ENCODE data around the gene MIGA2. TPM values are rescaled to one million over a fixed set of nuclear protein-coding genes. Genes with fewer than 3 reads are reported as not detected.

Gene MIGA2
- polyA plus RNA-seq, 6 donors from 2014 or later, result 2.7 to 12.8 (median 6.2) TPM

GRCh38 chr9:129095908-129096307, 59.5 kb downstream of the MIGA2 start:
- Mint-ChIP-seq H3K36me3 (no peaks in the 10 kb centered on the region), H3K27ac (no peak overlapping the region), H3K9me3 (no peaks in the 10 kb centered on the region), H3K27me3 (no peaks in the 10 kb centered on the region), H3K4me3 (no peak overlapping the region), H3K4me1 (no peaks in the 10 kb centered on the region)
- no peak for DNase-seq
- ATAC-seq (ENCODE audit: low read depth in 2 of 2), result no peak

GRCh38 chr9:129097671-129098306, 61.4 kb downstream of the MIGA2 start:
- no peaks in the 10 kb centered on the region for H3K27me3 Mint-ChIP-seq
- peak overlapping the region in 1 of 8 donors; percentile 65 for H3K4me3 Mint-ChIP-seq
- H3K4me1 Mint-ChIP-seq, result no peaks in the 10 kb centered on the region
- ATAC-seq (ENCODE audit: low read depth in 2 of 2), result no peak
- no peaks in the 10 kb centered on the region for H3K9me3 Mint-ChIP-seq
- H3K27ac Mint-ChIP-seq, result peak overlapping the region in 1 of 6 donors; percentile 84
- H3K36me3 Mint-ChIP-seq, result no peaks in the 10 kb centered on the region
- DNase-seq, result no peak

- ATAC-seq (ENCODE audit: low read depth in 2 of 2) (no peak), DNase-seq (no peak)
- Mint-ChIP-seq H3K4me1 (no peaks in the 10 kb centered on the region), H3K36me3 (no peaks in the 10 kb centered on the region), H3K27me3 (no peaks in the 10 kb centered on the region), H3K9me3 (no peaks in the 10 kb centered on the region), H3K4me3 (no peak overlapping the region), H3K27ac (no peak overlapping the region)
Observed at GRCh38 chr9:129098328-129098727, 61.9 kb downstream of the MIGA2 start.

- ATAC-seq (ENCODE audit: low read depth in 2 of 2) (no peak), DNase-seq (no peak)
- H3K36me3 Mint-ChIP-seq, result no peaks in the 10 kb centered on the region
- peaks cover 0 to 2% (median 0%) of the 10 kb centered on the region in 7 donors for H3K9me3 Mint-ChIP-seq
- no peak overlapping the region for H3K4me3 Mint-ChIP-seq
- H3K27ac Mint-ChIP-seq, result no peak overlapping the region
- H3K27me3 Mint-ChIP-seq, result no peaks in the 10 kb centered on the region
- H3K4me1 Mint-ChIP-seq, result no peaks in the 10 kb centered on the region
Observed at GRCh38 chr9:129100383-129101169, 64.2 kb downstream of the MIGA2 start.

GRCh38 chr9:129101279-129101678, 64.9 kb downstream of the MIGA2 start:
- no peaks in the 10 kb centered on the region for H3K36me3 Mint-ChIP-seq
- no peak for DNase-seq
- H3K9me3 Mint-ChIP-seq, result peaks cover 0 to 2% (median 0%) of the 10 kb centered on the region in 7 donors
- H3K4me3 Mint-ChIP-seq, result no peak overlapping the region
- ATAC-seq (ENCODE audit: low read depth in 2 of 2), result no peak
- H3K27me3 Mint-ChIP-seq, result no peaks in the 10 kb centered on the region
- no peak overlapping the region for H3K27ac Mint-ChIP-seq
- no peaks in the 10 kb centered on the region for H3K4me1 Mint-ChIP-seq

GRCh38 chr9:129102095-129102525, 65.7 kb downstream of the MIGA2 start:
- H3K27ac Mint-ChIP-seq, result no peak overlapping the region
- no peak for DNase-seq
- peaks cover 0 to 2% (median 0%) of the 10 kb centered on the region in 7 donors for H3K9me3 Mint-ChIP-seq
- ATAC-seq (ENCODE audit: low read depth in 2 of 2), result no peak
- H3K4me3 Mint-ChIP-seq, result no peak overlapping the region
- H3K27me3 Mint-ChIP-seq, result no peaks in the 10 kb centered on the region
- H3K4me1 Mint-ChIP-seq, result no peaks in the 10 kb centered on the region
- no peaks in the 10 kb centered on the region for H3K36me3 Mint-ChIP-seq

- H3K27ac Mint-ChIP-seq, result no peak overlapping the region
- H3K4me1 Mint-ChIP-seq, result no peaks in the 10 kb centered on the region
- peaks cover 0 to 2% (median 0%) of the 10 kb centered on the region in 7 donors for H3K9me3 Mint-ChIP-seq
- peak in 1 of 2 donors; percentile 37 for ATAC-seq (ENCODE audit: low read depth in 2 of 2)
- no peaks in the 10 kb centered on the region for H3K27me3 Mint-ChIP-seq
- no peaks in the 10 kb centered on the region for H3K36me3 Mint-ChIP-seq
- DNase-seq, result no peak
- H3K4me3 Mint-ChIP-seq, result no peak overlapping the region
Observed at GRCh38 chr9:129102791-129103594, 66.6 kb downstream of the MIGA2 start.

GRCh38 chr9:129103595-129103965, 67.2 kb downstream of the MIGA2 start:
- DNase-seq, result no peak
- peaks cover 0 to 2% (median 0%) of the 10 kb centered on the region in 3 donors for H3K4me1 Mint-ChIP-seq
- no peaks in the 10 kb centered on the region for H3K27me3 Mint-ChIP-seq
- no peak overlapping the region for H3K4me3 Mint-ChIP-seq
- H3K9me3 Mint-ChIP-seq, result peaks cover 0 to 2% (median 0%) of the 10 kb centered on the region in 7 donors
- H3K27ac Mint-ChIP-seq, result no peak overlapping the region
- no peaks in the 10 kb centered on the region for H3K36me3 Mint-ChIP-seq
- ATAC-seq (ENCODE audit: low read depth in 2 of 2), result no peak

GRCh38 chr9:129104051-129104450, 67.6 kb downstream of the MIGA2 start:
- H3K27ac Mint-ChIP-seq, result no peak overlapping the region
- DNase-seq (no peak), ATAC-seq (ENCODE audit: low read depth in 2 of 2) (no peak)
- H3K4me3 Mint-ChIP-seq, result no peak overlapping the region
- peaks cover 0 to 2% (median 0%) of the 10 kb centered on the region in 7 donors for H3K9me3 Mint-ChIP-seq
- H3K27me3 Mint-ChIP-seq, result no peaks in the 10 kb centered on the region
- no peaks in the 10 kb centered on the region for H3K36me3 Mint-ChIP-seq
- peaks cover 0 to 7% (median 0%) of the 10 kb centered on the region in 3 donors for H3K4me1 Mint-ChIP-seq

- Mint-ChIP-seq H3K36me3 (no peaks in the 10 kb centered on the region), H3K4me3 (peak overlapping the region in 1 of 8 donors; percentile 22), H3K27ac (peak overlapping the region in 1 of 6 donors; percentile 89), H3K9me3 (peaks cover 0 to 2% (median 0%) of the 10 kb centered on the region in 7 donors), H3K27me3 (no peaks in the 10 kb centered on the region), H3K4me1 (peaks cover 7 to 16% (median 7%) of the 10 kb centered on the region in 3 donors)
- DNase-seq (no peak), ATAC-seq (ENCODE audit: low read depth in 2 of 2) (no peak)
Observed at GRCh38 chr9:129105857-129106694, 69.7 kb downstream of the MIGA2 start.

GRCh38 chr9:129107651-129108050, 71.2 kb downstream of the MIGA2 start:
- Mint-ChIP-seq H3K27me3 (no peaks in the 10 kb centered on the region), H3K36me3 (no peaks in the 10 kb centered on the region), H3K9me3 (peaks cover 0 to 2% (median 0%) of the 10 kb centered on the region in 7 donors), H3K4me1 (peaks cover 11 to 24% (median 16%) of the 10 kb centered on the region in 3 donors), H3K27ac (no peak overlapping the region), H3K4me3 (peak overlapping the region in 1 of 8 donors; percentile 45)
- ATAC-seq (ENCODE audit: low read depth in 2 of 2) (no peak), DNase-seq (no peak)

- peak overlapping the region in 3 of 8 donors; percentile 79 to 97 (median 87) for H3K4me3 Mint-ChIP-seq
- no peak for DNase-seq
- peaks cover 0 to 2% (median 0%) of the 10 kb centered on the region in 7 donors for H3K9me3 Mint-ChIP-seq
- no peaks in the 10 kb centered on the region for H3K36me3 Mint-ChIP-seq
- H3K27ac Mint-ChIP-seq, result no peak overlapping the region
- no peaks in the 10 kb centered on the region for H3K27me3 Mint-ChIP-seq
- peaks cover 11 to 24% (median 16%) of the 10 kb centered on the region in 3 donors for H3K4me1 Mint-ChIP-seq
- no peak for ATAC-seq (ENCODE audit: low read depth in 2 of 2)
Observed at GRCh38 chr9:129108083-129108804, 71.8 kb downstream of the MIGA2 start.
